Measurements from ENCODE around the gene CAPN15. TPM values are rescaled to one million over a fixed set of nuclear protein-coding genes. Genes with fewer than 3 reads are reported as not detected.

Gene CAPN15
- total and polyA plus RNA-seq, 2 of the 4 experiments (the other 2 are of a cell fraction), result 9.3 to 24.3 TPM

DNA sequence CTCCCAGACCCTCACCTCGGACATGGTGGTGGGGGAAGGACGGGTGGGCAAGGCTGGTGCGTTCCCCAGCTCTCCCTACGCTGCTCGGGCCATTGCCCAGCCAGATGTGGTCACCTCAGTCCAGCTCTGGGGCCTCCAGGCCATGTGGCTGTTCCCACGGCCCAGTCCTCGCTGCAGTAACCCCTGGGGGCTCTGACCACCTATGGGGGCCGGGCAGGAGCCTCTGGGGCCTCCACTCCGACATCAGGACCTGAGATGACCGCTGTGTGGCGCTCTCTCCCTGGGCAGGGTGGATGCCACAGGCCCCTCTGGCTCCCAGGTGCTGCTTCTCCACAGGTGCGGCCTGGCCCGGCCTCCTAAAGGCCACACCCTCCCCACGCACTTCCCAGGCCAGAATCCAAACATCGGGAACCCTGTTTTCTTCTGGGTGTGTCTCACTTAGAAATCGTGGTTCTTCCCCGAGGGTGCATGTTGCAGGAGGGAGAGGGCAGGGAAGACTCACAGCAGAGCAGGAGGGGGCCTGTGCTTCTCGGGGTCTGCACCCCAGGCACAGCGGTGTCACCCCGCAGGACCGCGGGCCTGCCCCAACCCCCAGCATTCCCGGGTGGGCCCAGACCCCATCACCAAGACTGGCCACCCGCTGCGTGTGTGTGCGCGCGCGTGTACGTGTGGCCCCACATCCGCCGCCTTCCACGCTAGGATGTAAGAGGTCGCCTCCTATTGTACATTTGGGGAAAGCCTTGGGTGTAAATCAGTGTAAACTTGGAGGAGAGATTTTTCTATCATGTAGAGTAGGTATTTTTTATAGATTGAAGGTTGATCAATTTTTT lies 5.9 kb upstream of the CAPN15 start:
- Histone ChIP-seq H3K27me3 (ENCODE audit: control insufficient read depth, insufficient read depth, low read length) (no peaks in the 10 kb centered on the region), H3K27ac (ENCODE audit: insufficient read depth, low read length) (no peak overlapping the region), H3K14ac (replicated peaks; ENCODE audit: low read depth, low read length) (no peak overlapping the region), H3K4me3 (ENCODE audit: insufficient read depth, low read depth, low read length) (no peak overlapping the region), H2AK9ac (replicated peaks; ENCODE audit: low read depth, low read length, poor library complexity) (peak overlapping the region; percentile 76), H2BK15ac (ENCODE audit: low read depth, low read length) (no peak overlapping the region), H3K18ac (ENCODE audit: low read depth, low read length) (no peak overlapping the region), H2AK5ac (ENCODE audit: low read depth, low read length) (no peak overlapping the region), H3K23ac (ENCODE audit: low read depth, low read length) (no peak overlapping the region), H2BK20ac (ENCODE audit: low read depth, low read length) (no peak overlapping the region), H4K91ac (ENCODE audit: insufficient read depth, low read depth, low read length) (no peak overlapping the region), H3K9me3 (ENCODE audit: control insufficient read depth, insufficient read depth, low read length) (no peaks in the 10 kb centered on the region), H3K4me1 (ENCODE audit: control insufficient read depth, insufficient read depth, low read length) (peaks cover 15% of the 10 kb centered on the region), H3K4ac (ENCODE audit: low read depth, low read length) (no peak overlapping the region), H2BK5ac (ENCODE audit: low read depth, low read length, poor library complexity, severe bottlenecking) (no peak overlapping the region), H3K56ac (ENCODE audit: extremely low read depth, insufficient read depth, low read length) (no peak overlapping the region), H4K5ac (ENCODE audit: low read depth, low read length) (no peak overlapping the region), H3K79me1 (ENCODE audit: low read depth in 1 of 2, low read length in 2 of 2) (peaks cover 7 to 43% of the 10 kb centered on the region in 2 experiments; a peak in 2 of 4 replicates), H2AFZ (replicated peaks; ENCODE audit: low read length, poor library complexity) (peak overlapping the region; percentile 21), H3K9me1 (ENCODE audit: insufficient read depth, low read length) (peaks cover 6% of the 10 kb centered on the region; the same call in 1 of the 2 replicates), H3K4me2 (ENCODE audit: low read depth, low read length) (no peak overlapping the region), H3K36me3 (ENCODE audit: control insufficient read depth, insufficient read depth, low read length) (peaks cover 32% of the 10 kb centered on the region), H2BK120ac (ENCODE audit: low read depth, low read length) (no peak overlapping the region), H4K20me1 (ENCODE audit: insufficient read depth, low read length) (peaks cover 34% of the 10 kb centered on the region), H3K9ac (ENCODE audit: low read depth, low read length) (no peak overlapping the region), H4K8ac (ENCODE audit: low read depth in 2 of 2, low read length in 2 of 2) (no peak overlapping the region)
- intact Hi-C loops (cut with micrococcal nuclease), result no loop called here
- dilution Hi-C loops (cut with HindIII; ENCODE audit: low sequenced_read_pairs, unreplicated experiment), result no loop called here
- no TSS peak for BruUV-seq (replicated peaks)
- in situ Hi-C loops (cut with MboI; ENCODE audit: low sequenced_read_pairs), result no loop called here
- ChIA-PET POLR2A (ENCODE audit: unreplicated experiment) (no interaction called here), CTCF (interaction anchor here (0.5 kb wide), 1 partner anchor 162 kb away, joined by 3 read pairs; no protein-coding TSS in a partner anchor)
- WGBS, 2 experiments (ENCODE audit: extremely low coverage in 2 of 2, insufficient read length in 1 of 2), result 91% methylated on average over 6 of the region's 34 CpGs; no CpG with 5 or more reads in 1 of the 2 experiments
- ATAC-seq (ENCODE audit: low read depth) (no peak), DNase-seq (no peak)
- TF ChIP-seq RFX5 (IDR thresholded peaks at IDR 0.05; ENCODE audit: low read depth, low read length), result no peak
- TF ChIP-seq RAD21 (IDR thresholded peaks at IDR 0.05; ENCODE audit: low read length), result no peak
- no peak for TF ChIP-seq RCOR1 (IDR thresholded peaks at IDR 0.05; ENCODE audit: insufficient replicate concordance, low read length)
- no peak for TF ChIP-seq CHD1 (IDR thresholded peaks at IDR 0.05; ENCODE audit: low read depth, low read length)
- no peak for TF ChIP-seq SMC3 (IDR thresholded peaks at IDR 0.05; ENCODE audit: low read depth, low read length)
- no peak for TF ChIP-seq USF2 (IDR thresholded peaks at IDR 0.05; ENCODE audit: low read depth, low read length)
- TF ChIP-seq POLR2A (IDR thresholded peaks at IDR 0.05; ENCODE audit: low read depth, low read length), result no peak
- no peak for TF ChIP-seq NFE2L2 (IDR thresholded peaks at IDR 0.05; ENCODE audit: low read depth, low read length)
- TF ChIP-seq, protein P1, sequence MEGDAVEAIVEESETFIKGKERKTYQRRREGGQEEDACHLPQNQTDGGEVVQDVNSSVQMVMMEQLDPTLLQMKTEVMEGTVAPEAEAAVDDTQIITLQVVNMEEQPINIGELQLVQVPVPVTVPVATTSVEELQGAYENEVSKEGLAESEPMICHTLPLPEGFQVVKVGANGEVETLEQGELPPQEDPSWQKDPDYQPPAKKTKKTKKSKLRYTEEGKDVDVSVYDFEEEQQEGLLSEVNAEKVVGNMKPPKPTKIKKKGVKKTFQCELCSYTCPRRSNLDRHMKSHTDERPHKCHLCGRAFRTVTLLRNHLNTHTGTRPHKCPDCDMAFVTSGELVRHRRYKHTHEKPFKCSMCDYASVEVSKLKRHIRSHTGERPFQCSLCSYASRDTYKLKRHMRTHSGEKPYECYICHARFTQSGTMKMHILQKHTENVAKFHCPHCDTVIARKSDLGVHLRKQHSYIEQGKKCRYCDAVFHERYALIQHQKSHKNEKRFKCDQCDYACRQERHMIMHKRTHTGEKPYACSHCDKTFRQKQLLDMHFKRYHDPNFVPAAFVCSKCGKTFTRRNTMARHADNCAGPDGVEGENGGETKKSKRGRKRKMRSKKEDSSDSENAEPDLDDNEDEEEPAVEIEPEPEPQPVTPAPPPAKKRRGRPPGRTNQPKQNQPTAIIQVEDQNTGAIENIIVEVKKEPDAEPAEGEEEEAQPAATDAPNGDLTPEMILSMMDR (conservative IDR thresholded peaks at IDR 0.05; ENCODE audit: low read depth, low read length), result no peak
- no peak for TF ChIP-seq ELK1 (IDR thresholded peaks at IDR 0.05; ENCODE audit: borderline replicate concordance, low read depth, low read length)
- no peak for TF ChIP-seq FOS (IDR thresholded peaks at IDR 0.05; ENCODE audit: low read depth, low read length)
- no peak for TF ChIP-seq CEBPB (IDR thresholded peaks at IDR 0.05; ENCODE audit: low read depth, low read length)
- no peak for TF ChIP-seq BHLHE40 (IDR thresholded peaks at IDR 0.05; ENCODE audit: low read depth, low read length)
- TF ChIP-seq MXI1 (IDR thresholded peaks at IDR 0.05; ENCODE audit: borderline replicate concordance, low read depth, low read length), result no peak
- no peak for TF ChIP-seq MAFK (IDR thresholded peaks at IDR 0.05; ENCODE audit: low read depth, low read length)

Measured in IMR-90 (cell line).